Measurements from ENCODE around the gene HDAC1.
"Not testable (repeated sequence)": the region's sequence is repeated elsewhere in the genome, so short reads cannot be mapped to it uniquely, and the experiment has no call there.

HDAC1 gene

DNA sequence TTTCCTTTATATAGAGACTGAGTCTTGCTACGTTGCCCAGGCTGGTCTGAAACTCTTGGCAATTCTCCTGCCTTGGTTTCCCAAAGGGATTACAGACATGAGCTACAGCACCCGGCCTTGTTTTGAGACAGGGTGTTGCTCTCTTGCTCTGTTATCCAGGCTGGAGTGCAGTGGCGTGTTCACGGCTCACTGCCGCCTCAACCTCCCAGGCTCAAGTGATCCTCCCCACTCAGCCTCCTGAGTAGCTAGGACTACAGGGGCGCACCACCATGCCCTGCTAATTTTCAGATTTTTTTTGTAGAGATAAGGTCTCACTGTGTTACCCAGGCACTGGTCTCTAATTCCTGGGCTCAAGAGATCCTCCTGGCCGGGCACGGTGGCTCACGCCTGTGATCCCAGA lies 26.0 kb upstream of the HDAC1 start:
- Mint-ChIP-seq H3K36me3 (ENCODE audit: low read depth) (peaks cover 18% of the 10 kb centered on the region), H3K27me3 (no peaks in the 10 kb centered on the region), H3K9me3 (no peaks in the 10 kb centered on the region), H3K27ac (peak overlapping the region; percentile 78), H3K4me3 (no peak overlapping the region), H3K4me1 (peaks cover 54% of the 10 kb centered on the region)
- no peak for DNase-seq
- ATAC-seq, result no peak

- Mint-ChIP-seq H3K27me3 (no peaks in the 10 kb centered on the region), H3K4me1 (peaks cover 63% of the 10 kb centered on the region), H3K27ac (peak overlapping the region; percentile 93), H3K9me3 (no peaks in the 10 kb centered on the region), H3K4me3 (peak overlapping the region; percentile 13), H3K36me3 (ENCODE audit: low read depth) (peaks cover 26% of the 10 kb centered on the region)
- ATAC-seq (no peak), DNase-seq (no peak)
These were observed 24.8 kb upstream of the HDAC1 start for GRCh38 chr1:32266921-32267591.

GRCh38 chr1:32269744-32270143 lies 22.1 kb upstream of the HDAC1 start:
- Mint-ChIP-seq H3K4me3 (no peak overlapping the region), H3K36me3 (ENCODE audit: low read depth) (peaks cover 28% of the 10 kb centered on the region), H3K4me1 (peaks cover 66% of the 10 kb centered on the region), H3K27ac (peak overlapping the region; percentile 66), H3K9me3 (no peaks in the 10 kb centered on the region), H3K27me3 (no peaks in the 10 kb centered on the region)
- no peak for ATAC-seq
- no peak for DNase-seq

DNA sequence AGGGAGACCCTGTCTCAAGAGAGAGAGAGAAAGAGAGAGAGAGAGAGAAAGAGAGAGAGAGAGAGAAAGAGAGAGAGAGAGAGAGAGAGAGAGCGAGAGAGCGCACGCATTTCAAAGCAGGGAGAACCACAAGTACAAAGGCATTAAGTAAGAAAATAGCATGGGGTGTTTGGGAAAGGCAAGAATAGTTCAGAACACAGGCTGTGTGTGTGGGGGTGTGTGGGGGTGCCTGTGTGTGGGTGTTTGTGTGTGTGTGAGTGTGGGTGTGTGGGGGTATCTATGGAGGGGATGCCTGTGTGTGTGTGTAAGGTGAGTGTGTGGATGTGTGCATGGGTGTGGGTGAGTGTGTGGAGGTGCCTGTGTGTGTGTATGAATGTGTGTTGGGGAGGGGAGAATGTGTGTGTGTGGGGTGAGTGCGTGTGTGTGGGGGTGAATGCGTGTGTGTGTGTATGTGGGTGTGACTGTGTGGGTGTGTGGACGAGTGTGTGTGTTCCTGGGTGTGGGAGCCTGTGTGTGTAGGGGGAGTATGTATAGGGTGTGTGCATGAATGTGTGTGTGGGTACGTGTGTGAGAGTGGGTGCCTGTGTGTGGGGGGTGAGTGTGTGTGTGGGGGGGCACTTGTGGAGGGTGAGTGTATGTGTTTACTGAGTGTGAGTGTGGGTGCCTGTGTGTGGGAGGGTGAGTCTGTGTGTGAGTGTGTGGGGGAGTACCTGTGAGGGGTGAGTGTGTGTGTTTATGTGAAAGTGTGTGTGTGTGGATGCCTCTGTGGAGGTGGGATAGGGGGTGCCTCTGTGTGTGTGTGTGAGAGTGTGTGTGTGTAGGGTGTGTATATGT lies 19.1 kb upstream of the HDAC1 start:
- H3K36me3 Mint-ChIP-seq (ENCODE audit: low read depth), result peaks cover 36% of the 10 kb centered on the region
- DNase-seq, result no peak
- ATAC-seq, result peak; percentile 1
- H3K9me3 Mint-ChIP-seq, result no peaks in the 10 kb centered on the region
- H3K4me1 Mint-ChIP-seq, result peaks cover 54% of the 10 kb centered on the region
- H3K4me3 Mint-ChIP-seq, result peak overlapping the region; percentile 74
- no peaks in the 10 kb centered on the region for H3K27me3 Mint-ChIP-seq
- H3K27ac Mint-ChIP-seq, result peak overlapping the region; percentile 92

GRCh38 chr1:32273391-32274208 lies 18.3 kb upstream of the HDAC1 start:
- ATAC-seq (peak; percentile 97), DNase-seq (peak; percentile 79)
- Mint-ChIP-seq H3K4me1 (peaks cover 54% of the 10 kb centered on the region), H3K9me3 (no peaks in the 10 kb centered on the region), H3K4me3 (peak overlapping the region; percentile 74), H3K27me3 (no peaks in the 10 kb centered on the region), H3K36me3 (ENCODE audit: low read depth) (peaks cover 43% of the 10 kb centered on the region), H3K27ac (peak overlapping the region; percentile 92)

GRCh38 chr1:32274646-32275340 lies 17.1 kb upstream of the HDAC1 start:
- peaks cover 46% of the 10 kb centered on the region for H3K4me1 Mint-ChIP-seq
- no peaks in the 10 kb centered on the region for H3K27me3 Mint-ChIP-seq
- H3K9me3 Mint-ChIP-seq, result no peaks in the 10 kb centered on the region
- peak overlapping the region; percentile 92 for H3K27ac Mint-ChIP-seq
- DNase-seq (no peak), ATAC-seq (no peak)
- peak overlapping the region; percentile 74 for H3K4me3 Mint-ChIP-seq
- peaks cover 51% of the 10 kb centered on the region for H3K36me3 Mint-ChIP-seq (ENCODE audit: low read depth)

DNA sequence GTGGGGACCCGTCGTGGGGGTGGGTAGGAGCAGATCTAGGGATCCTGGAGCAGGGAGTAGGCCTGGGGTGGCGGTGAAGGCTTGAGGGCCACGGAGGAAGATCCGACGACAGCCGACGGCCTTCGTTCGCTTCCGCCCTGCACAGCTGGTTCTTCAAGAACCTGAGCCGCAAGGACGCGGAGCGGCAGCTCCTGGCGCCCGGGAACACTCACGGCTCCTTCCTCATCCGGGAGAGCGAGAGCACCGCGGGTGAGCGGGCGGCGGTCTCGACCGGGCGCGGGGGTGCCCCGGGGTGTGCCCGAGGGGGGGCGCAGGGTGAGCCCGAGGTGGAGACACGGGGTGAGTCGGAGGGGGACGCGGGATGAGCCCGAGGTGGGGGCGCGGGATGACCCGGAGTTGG lies 16.5 kb upstream of the HDAC1 start:
- ATAC-seq (no peak), DNase-seq (no peak)
- Mint-ChIP-seq H3K27ac (no peak overlapping the region), H3K9me3 (no peaks in the 10 kb centered on the region), H3K27me3 (no peaks in the 10 kb centered on the region), H3K4me1 (peaks cover 44% of the 10 kb centered on the region), H3K36me3 (ENCODE audit: low read depth) (peaks cover 53% of the 10 kb centered on the region), H3K4me3 (peak overlapping the region; percentile 74)

GRCh38 chr1:32276032-32276782 lies 15.7 kb upstream of the HDAC1 start:
- Mint-ChIP-seq H3K27me3 (no peaks in the 10 kb centered on the region), H3K27ac (no peak overlapping the region), H3K4me3 (no peak overlapping the region), H3K4me1 (peaks cover 42% of the 10 kb centered on the region), H3K9me3 (no peaks in the 10 kb centered on the region), H3K36me3 (ENCODE audit: low read depth) (peaks cover 52% of the 10 kb centered on the region)
- DNase-seq (no peak), ATAC-seq (no peak)

GRCh38 chr1:32284777-32285176 lies 7.1 kb upstream of the HDAC1 start:
- not testable (repeated sequence) for ATAC-seq, H3K4me3 Mint-ChIP-seq, H3K4me1 Mint-ChIP-seq, H3K9me3 Mint-ChIP-seq, H3K27ac Mint-ChIP-seq, H3K27me3 Mint-ChIP-seq, DNase-seq
- H3K36me3 Mint-ChIP-seq (ENCODE audit: low read depth), result peaks cover 28% of the 10 kb centered on the region

- DNase-seq (no peak), ATAC-seq (peak; percentile 15)
- H3K4me1 Mint-ChIP-seq, result peaks cover 7% of the 10 kb centered on the region
- no peak overlapping the region for H3K4me3 Mint-ChIP-seq
- H3K27me3 Mint-ChIP-seq, result no peaks in the 10 kb centered on the region
- H3K9me3 Mint-ChIP-seq, result no peaks in the 10 kb centered on the region
- H3K27ac Mint-ChIP-seq, result no peak overlapping the region
- H3K36me3 Mint-ChIP-seq (ENCODE audit: low read depth), result peaks cover 23% of the 10 kb centered on the region
These were observed 6.2 kb upstream of the HDAC1 start for GRCh38 chr1:32285658-32286057.

GRCh38 chr1:32286763-32287162 lies 5.1 kb upstream of the HDAC1 start:
- ATAC-seq (no peak), DNase-seq (no peak)
- Mint-ChIP-seq H3K36me3 (ENCODE audit: low read depth) (peaks cover 21% of the 10 kb centered on the region), H3K4me3 (no peak overlapping the region), H3K27ac (no peak overlapping the region), H3K27me3 (no peaks in the 10 kb centered on the region), H3K4me1 (peaks cover 18% of the 10 kb centered on the region), H3K9me3 (no peaks in the 10 kb centered on the region)

DNA sequence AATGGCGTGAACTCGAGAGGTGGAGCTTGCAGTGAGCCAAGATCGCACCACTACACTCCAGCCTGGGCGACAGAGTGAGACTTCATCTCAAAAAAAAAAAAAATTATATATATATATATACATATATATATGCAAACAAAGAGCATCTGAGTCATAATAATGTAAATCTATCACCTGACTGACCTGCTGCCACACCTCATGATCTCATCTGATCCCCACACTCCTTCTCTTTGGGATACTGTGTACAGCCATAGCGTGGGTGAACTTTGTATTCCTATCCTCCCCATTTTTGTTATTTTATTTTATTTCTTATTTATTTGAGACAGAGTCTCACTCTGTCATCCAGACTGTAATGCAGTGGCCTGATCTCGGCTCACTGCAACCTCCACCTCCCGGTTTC lies 2.6 kb upstream of the HDAC1 start:
- peaks cover 22% of the 10 kb centered on the region for H3K36me3 Mint-ChIP-seq (ENCODE audit: low read depth)
- no peak overlapping the region for H3K27ac Mint-ChIP-seq
- H3K9me3 Mint-ChIP-seq, result no peaks in the 10 kb centered on the region
- ATAC-seq (no peak), DNase-seq (no peak)
- no peaks in the 10 kb centered on the region for H3K27me3 Mint-ChIP-seq
- H3K4me3 Mint-ChIP-seq, result no peak overlapping the region
- peaks cover 36% of the 10 kb centered on the region for H3K4me1 Mint-ChIP-seq

DNA sequence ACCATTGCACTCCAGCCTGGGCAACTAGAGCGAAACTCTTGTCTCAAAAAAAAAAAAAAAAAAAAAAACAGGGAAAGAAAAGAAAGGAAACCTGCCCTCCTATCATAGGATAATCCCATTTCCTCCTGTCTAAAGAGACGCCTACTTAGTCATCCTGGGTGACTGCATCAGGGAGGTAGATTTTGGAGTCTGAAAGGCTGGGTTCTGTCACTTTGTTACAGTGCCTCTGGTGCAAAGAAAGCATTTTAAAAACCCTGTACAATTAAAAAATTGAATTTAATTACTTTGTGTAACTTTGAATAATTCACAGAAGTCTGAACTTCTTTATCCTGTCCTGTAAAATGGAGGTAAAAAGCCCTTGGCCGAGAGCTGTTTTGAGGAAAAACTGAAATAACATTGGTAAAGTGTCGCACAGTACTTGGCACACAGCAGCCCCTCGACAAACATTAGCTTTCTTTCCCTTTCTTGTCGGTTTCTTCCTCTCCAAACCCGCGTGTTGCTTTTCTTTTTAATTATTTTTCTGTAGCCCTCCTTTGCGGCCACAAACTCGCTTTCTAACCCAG lies 657 bp upstream of the HDAC1 start:
- Mint-ChIP-seq H3K36me3 (ENCODE audit: low read depth) (peaks cover 24% of the 10 kb centered on the region), H3K4me1 (peaks cover 54% of the 10 kb centered on the region), H3K27me3 (no peaks in the 10 kb centered on the region), H3K9me3 (no peaks in the 10 kb centered on the region), H3K4me3 (peak overlapping the region; percentile 100), H3K27ac (peak overlapping the region; percentile 99)
- ATAC-seq (no peak), DNase-seq (no peak)
